NT2/D1 (cell line): ENCODE results near the gene ARFGAP2.

Experiments
- SUZ12 ChIP-seq: IDR thresholded peaks from 2 replicates; pipeline ENCODE4 v1.6.1; 2011; ENCODE audit not compliant: insufficient read length, insufficient read depth; ENCODE audit errors: extremely low read depth
- YY1 ChIP-seq: IDR thresholded peaks from 2 replicates; pipeline ENCODE4 v1.6.1; 2011; ENCODE audit not compliant: insufficient read length, insufficient read depth
- ZNF274 ChIP-seq: IDR thresholded peaks from 2 replicates; pipeline ENCODE4 v1.6.1; 2011; ENCODE audit warnings: mild to moderate bottlenecking, low read depth, low read length

GRCh38 chr11:47172740-47173336 lies 3.8 kb downstream of the ARFGAP2 start:
- TF ChIP-seq SUZ12 (no peak), ZNF274 (no peak), YY1 (no peak)
